Measurements from ENCODE around the gene MAPRE2.
A peak's percentile ranks its signal among the peaks of the same experiment; 100 is the strongest.

Gene MAPRE2

GRCh38 chr18:35172009-35172408 lies 130.8 kb downstream of the MAPRE2 start:
- no peaks in the 10 kb centered on the region for H3K9me2 ChIP-seq (replicated peaks; ENCODE audit: insufficient read depth, low read length)
- no peak overlapping the region for H3K4me2 ChIP-seq (ENCODE audit: low read depth, low read length)
- no peak for TF ChIP-seq EZH2phosphoT487 (IDR thresholded peaks at IDR 0.05; ENCODE audit: low read length)
- TF ChIP-seq EZH2 (optimal IDR thresholded peaks at IDR 0.05; ENCODE audit: low read depth, low read length) = no peak
- TF ChIP-seq CTCF (IDR thresholded peaks at IDR 0.05; ENCODE audit: low read length) = no peak
- no peaks in the 10 kb centered on the region for H3K9me3 ChIP-seq (replicated peaks; ENCODE audit: insufficient read depth, low read length)
- H3K36me3 ChIP-seq (replicated peaks; ENCODE audit: insufficient read depth, low read length) = no peaks in the 10 kb centered on the region
- H3K4me1 ChIP-seq (ENCODE audit: low read length) = peaks cover 14% of the 10 kb centered on the region
- no peak overlapping the region for H3K27ac ChIP-seq (ENCODE audit: low read length)
- H2AFZ ChIP-seq (ENCODE audit: low read length) = no peak overlapping the region
- no peaks in the 10 kb centered on the region for H4K20me1 ChIP-seq (ENCODE audit: insufficient read depth, low read length)
- no peaks in the 10 kb centered on the region for H3K27me3 ChIP-seq (replicated peaks; ENCODE audit: insufficient read depth, low read length)
- no peaks in the 10 kb centered on the region for H3K79me2 ChIP-seq (ENCODE audit: low read length)
- peaks cover 8% of the 10 kb centered on the region; the same call in 1 of the 2 replicates for H3F3A ChIP-seq (ENCODE audit: insufficient read depth, low read length)
- H3K4me3 ChIP-seq (ENCODE audit: low read length) = no peak overlapping the region
- H3K9ac ChIP-seq (ENCODE audit: low read length) = no peak overlapping the region
- no peak for DNase-seq

GRCh38 chr18:35172451-35173035 lies 131.3 kb downstream of the MAPRE2 start:
- no peaks in the 10 kb centered on the region for H4K20me1 ChIP-seq (ENCODE audit: insufficient read depth, low read length)
- H2AFZ ChIP-seq (ENCODE audit: low read length) = no peak overlapping the region
- H3K4me2 ChIP-seq (ENCODE audit: low read depth, low read length) = no peak overlapping the region
- no peaks in the 10 kb centered on the region for H3K36me3 ChIP-seq (replicated peaks; ENCODE audit: insufficient read depth, low read length)
- no peak for TF ChIP-seq EZH2 (optimal IDR thresholded peaks at IDR 0.05; ENCODE audit: low read depth, low read length)
- TF ChIP-seq CTCF (IDR thresholded peaks at IDR 0.05; ENCODE audit: low read length) = no peak
- no peak for TF ChIP-seq EZH2phosphoT487 (IDR thresholded peaks at IDR 0.05; ENCODE audit: low read length)
- peaks cover 8% of the 10 kb centered on the region; the same call in 1 of the 2 replicates for H3F3A ChIP-seq (ENCODE audit: insufficient read depth, low read length)
- H3K9ac ChIP-seq (ENCODE audit: low read length) = no peak overlapping the region
- no peaks in the 10 kb centered on the region for H3K9me2 ChIP-seq (replicated peaks; ENCODE audit: insufficient read depth, low read length)
- no peaks in the 10 kb centered on the region for H3K79me2 ChIP-seq (ENCODE audit: low read length)
- H3K27ac ChIP-seq (ENCODE audit: low read length) = no peak overlapping the region
- peaks cover 14% of the 10 kb centered on the region for H3K4me1 ChIP-seq (ENCODE audit: low read length)
- no peaks in the 10 kb centered on the region for H3K9me3 ChIP-seq (replicated peaks; ENCODE audit: insufficient read depth, low read length)
- H3K27me3 ChIP-seq (replicated peaks; ENCODE audit: insufficient read depth, low read length) = no peaks in the 10 kb centered on the region
- H3K4me3 ChIP-seq (ENCODE audit: low read length) = no peak overlapping the region
- DNase-seq = no peak

- Histone ChIP-seq H3K9ac (ENCODE audit: low read length) (no peak overlapping the region), H3K36me3 (replicated peaks; ENCODE audit: insufficient read depth, low read length) (no peaks in the 10 kb centered on the region), H3K79me2 (ENCODE audit: low read length) (no peaks in the 10 kb centered on the region), H4K20me1 (ENCODE audit: insufficient read depth, low read length) (no peaks in the 10 kb centered on the region), H3K4me3 (ENCODE audit: low read length) (no peak overlapping the region), H3K27me3 (replicated peaks; ENCODE audit: insufficient read depth, low read length) (no peaks in the 10 kb centered on the region), H3K9me2 (replicated peaks; ENCODE audit: insufficient read depth, low read length) (no peaks in the 10 kb centered on the region), H3F3A (ENCODE audit: insufficient read depth, low read length) (peaks cover 8% of the 10 kb centered on the region; the same call in 1 of the 2 replicates), H3K4me2 (ENCODE audit: low read depth, low read length) (peak overlapping the region; percentile 39; the same call in 1 of the 2 replicates), H2AFZ (ENCODE audit: low read length) (no peak overlapping the region; the same call in 1 of the 2 replicates), H3K27ac (ENCODE audit: low read length) (peak overlapping the region; percentile 62; the same call in 1 of the 2 replicates), H3K4me1 (ENCODE audit: low read length) (peaks cover 14% of the 10 kb centered on the region), H3K9me3 (replicated peaks; ENCODE audit: insufficient read depth, low read length) (no peaks in the 10 kb centered on the region)
- peak; percentile 66 for DNase-seq
- no peak for TF ChIP-seq EZH2phosphoT487 (IDR thresholded peaks at IDR 0.05; ENCODE audit: low read length)
- TF ChIP-seq EZH2 (optimal IDR thresholded peaks at IDR 0.05; ENCODE audit: low read depth, low read length) = no peak
These were observed 133.0 kb downstream of the MAPRE2 start for GRCh38 chr18:35174093-35174731.

GRCh38 chr18:35174745-35175144 lies 133.5 kb downstream of the MAPRE2 start:
- no peak overlapping the region for H2AFZ ChIP-seq (ENCODE audit: low read length)
- no peaks in the 10 kb centered on the region for H3K36me3 ChIP-seq (replicated peaks; ENCODE audit: insufficient read depth, low read length)
- no peaks in the 10 kb centered on the region for H3K79me2 ChIP-seq (ENCODE audit: low read length)
- TF ChIP-seq EZH2 (optimal IDR thresholded peaks at IDR 0.05; ENCODE audit: low read depth, low read length) (no peak), CTCF (IDR thresholded peaks at IDR 0.05; ENCODE audit: low read length) (no peak), EZH2phosphoT487 (IDR thresholded peaks at IDR 0.05; ENCODE audit: low read length) (no peak)
- no peak overlapping the region for H3K27ac ChIP-seq (ENCODE audit: low read length)
- no peaks in the 10 kb centered on the region for H4K20me1 ChIP-seq (ENCODE audit: insufficient read depth, low read length)
- H3K4me3 ChIP-seq (ENCODE audit: low read length) = no peak overlapping the region
- no peak overlapping the region for H3K4me2 ChIP-seq (ENCODE audit: low read depth, low read length)
- H3K9ac ChIP-seq (ENCODE audit: low read length) = no peak overlapping the region
- no peaks in the 10 kb centered on the region for H3K27me3 ChIP-seq (replicated peaks; ENCODE audit: insufficient read depth, low read length)
- peaks cover 14% of the 10 kb centered on the region for H3K4me1 ChIP-seq (ENCODE audit: low read length)
- no peaks in the 10 kb centered on the region for H3K9me2 ChIP-seq (replicated peaks; ENCODE audit: insufficient read depth, low read length)
- no peak for DNase-seq
- no peaks in the 10 kb centered on the region for H3K9me3 ChIP-seq (replicated peaks; ENCODE audit: insufficient read depth, low read length)
- H3F3A ChIP-seq (ENCODE audit: insufficient read depth, low read length) = peaks cover 8% of the 10 kb centered on the region; the same call in 1 of the 2 replicates
